Calu3 (cell line): Measurements from ENCODE around the gene C4orf36. TPM values are rescaled to one million over a fixed set of nuclear protein-coding genes. Genes with fewer than 3 reads are reported as not detected.

Experiments
- BruUV-seq: library from RNA; stranded (reverse); fragments of 400-500 nt; replicated peaks from 2 replicates; lab custom pipeline; 2021; lab: Mats Ljungman, UMichigan
- CTCF ChIA-PET: fragments of 300-600 bp; sonication (Branson Sonifier 250); formaldehyde crosslinking; loops from one replicate; lab custom pipeline; 2022; ENCODE audit warnings: antibody characterized with exemption; lab: Charles Lee
- DNase-seq: peaks from one replicate; pipeline ENCODE4 v3.0.0; 2022
- H3K27ac Mint-ChIP-seq: one replicate; pipeline ENCODE4 v1.8.0; 2022; ENCODE audit warnings: mixed read lengths; ENCODE audit not compliant: unreplicated experiment
- H3K27me3 Mint-ChIP-seq: one replicate; pipeline ENCODE4 v1.8.0; 2022; ENCODE audit warnings: mixed read lengths; ENCODE audit not compliant: unreplicated experiment
- H3K36me3 Mint-ChIP-seq: one replicate; pipeline ENCODE4 v1.8.0; 2022; ENCODE audit warnings: mild to moderate bottlenecking, moderate library complexity, mixed read lengths; ENCODE audit not compliant: insufficient read depth, unreplicated experiment
- H3K4me1 Mint-ChIP-seq: one replicate; pipeline ENCODE4 v1.8.0; 2022; ENCODE audit warnings: mild to moderate bottlenecking, low read depth, mixed read lengths; ENCODE audit not compliant: unreplicated experiment
- H3K4me3 Mint-ChIP-seq: one replicate; pipeline ENCODE4 v1.8.0; 2022; ENCODE audit warnings: mild to moderate bottlenecking, low read depth, moderate library complexity, mixed read lengths; ENCODE audit not compliant: unreplicated experiment
- H3K9me3 Mint-ChIP-seq: one replicate; pipeline ENCODE4 v1.8.0; 2022; ENCODE audit warnings: low read depth, mixed read lengths; ENCODE audit not compliant: unreplicated experiment
- intact Hi-C: fragments of 100-400 bp; cut with micrococcal nuclease; formaldehyde crosslinking; loops from one replicate; pipeline ENCODE4 v1.10.0; 2022; ENCODE audit not compliant: unreplicated experiment
- total RNA-seq: library from RNA; stranded (reverse); gene quantifications from 2 replicates; pipeline ENCODE4 v1.2.3, GENCODE V29; 2022
- TF ChIP-seq, protein P1 (sequence below): fragments of 200-600 bp; IDR thresholded peaks from one replicate; pipeline ENCODE4 v1.8.0; 2022; ENCODE audit warnings: antibody characterized with exemption; ENCODE audit not compliant: unreplicated experiment

Gene C4orf36
- total RNA-seq, 1 experiment from 2014 or later, result 1.7 TPM

GRCh38 chr4:86872135-86872534 lies 20.1 kb downstream of the C4orf36 start:
- BruUV-seq, result no TSS peak
- H3K27me3 Mint-ChIP-seq, result no peaks in the 10 kb centered on the region
- CTCF ChIA-PET, result no interaction called here
- intact Hi-C loops, result no loop called here
- no peak overlapping the region for H3K4me3 Mint-ChIP-seq
- no peaks in the 10 kb centered on the region for H3K4me1 Mint-ChIP-seq
- H3K36me3 Mint-ChIP-seq, result no peaks in the 10 kb centered on the region
- no peak for DNase-seq
- H3K27ac Mint-ChIP-seq, result no peak overlapping the region
- TF ChIP-seq, protein P1, sequence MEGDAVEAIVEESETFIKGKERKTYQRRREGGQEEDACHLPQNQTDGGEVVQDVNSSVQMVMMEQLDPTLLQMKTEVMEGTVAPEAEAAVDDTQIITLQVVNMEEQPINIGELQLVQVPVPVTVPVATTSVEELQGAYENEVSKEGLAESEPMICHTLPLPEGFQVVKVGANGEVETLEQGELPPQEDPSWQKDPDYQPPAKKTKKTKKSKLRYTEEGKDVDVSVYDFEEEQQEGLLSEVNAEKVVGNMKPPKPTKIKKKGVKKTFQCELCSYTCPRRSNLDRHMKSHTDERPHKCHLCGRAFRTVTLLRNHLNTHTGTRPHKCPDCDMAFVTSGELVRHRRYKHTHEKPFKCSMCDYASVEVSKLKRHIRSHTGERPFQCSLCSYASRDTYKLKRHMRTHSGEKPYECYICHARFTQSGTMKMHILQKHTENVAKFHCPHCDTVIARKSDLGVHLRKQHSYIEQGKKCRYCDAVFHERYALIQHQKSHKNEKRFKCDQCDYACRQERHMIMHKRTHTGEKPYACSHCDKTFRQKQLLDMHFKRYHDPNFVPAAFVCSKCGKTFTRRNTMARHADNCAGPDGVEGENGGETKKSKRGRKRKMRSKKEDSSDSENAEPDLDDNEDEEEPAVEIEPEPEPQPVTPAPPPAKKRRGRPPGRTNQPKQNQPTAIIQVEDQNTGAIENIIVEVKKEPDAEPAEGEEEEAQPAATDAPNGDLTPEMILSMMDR, result no peak
- H3K9me3 Mint-ChIP-seq, result no peaks in the 10 kb centered on the region

- BruUV-seq, result no TSS peak
- intact Hi-C loops, result no loop called here
- no peaks in the 10 kb centered on the region for H3K36me3 Mint-ChIP-seq
- TF ChIP-seq, protein P1, result no peak
- no peak for DNase-seq
- H3K27ac Mint-ChIP-seq, result no peak overlapping the region
- CTCF ChIA-PET, result no interaction called here
- no peaks in the 10 kb centered on the region for H3K27me3 Mint-ChIP-seq
- no peaks in the 10 kb centered on the region for H3K9me3 Mint-ChIP-seq
- no peak overlapping the region for H3K4me3 Mint-ChIP-seq
- H3K4me1 Mint-ChIP-seq, result no peaks in the 10 kb centered on the region
Measured at GRCh38 chr4:86870442-86871069, 21.7 kb downstream of the C4orf36 start.

GRCh38 chr4:86857341-86858052 lies 34.7 kb downstream of the C4orf36 start:
- no peaks in the 10 kb centered on the region for H3K27me3 Mint-ChIP-seq
- H3K36me3 Mint-ChIP-seq, result no peaks in the 10 kb centered on the region
- CTCF ChIA-PET, result interaction anchor here (0.7 kb wide), 1 partner anchor 31 kb away, joined by 3 read pairs; no protein-coding TSS in a partner anchor
- DNase-seq, result no peak
- TF ChIP-seq, protein P1, result no peak
- BruUV-seq, result no TSS peak
- H3K4me1 Mint-ChIP-seq, result peaks cover 19% of the 10 kb centered on the region
- H3K9me3 Mint-ChIP-seq, result no peaks in the 10 kb centered on the region
- intact Hi-C loops, result no loop called here
- H3K27ac Mint-ChIP-seq, result no peak overlapping the region
- H3K4me3 Mint-ChIP-seq, result no peak overlapping the region

- Mint-ChIP-seq H3K9me3 (no peaks in the 10 kb centered on the region), H3K36me3 (no peaks in the 10 kb centered on the region), H3K27me3 (no peaks in the 10 kb centered on the region), H3K4me1 (peaks cover 19% of the 10 kb centered on the region), H3K4me3 (no peak overlapping the region), H3K27ac (no peak overlapping the region)
- CTCF ChIA-PET, result interaction anchor here (0.7 kb wide), 1 partner anchor 31 kb away, joined by 3 read pairs; no protein-coding TSS in a partner anchor
- BruUV-seq, result no TSS peak
- intact Hi-C loops, result no loop called here
- TF ChIP-seq, protein P1, result no peak
- no peak for DNase-seq
Measured at GRCh38 chr4:86856896-86857295, 35.3 kb downstream of the C4orf36 start.
